ENCODE data around the gene SEMA3F.

Gene SEMA3F

GRCh38 chr3:50219285-50219684 is 64.2 kb downstream of the SEMA3F start:
- H3K79me2 ChIP-seq (ENCODE audit: control insufficient read depth, low read length), result no peaks in the 10 kb centered on the region
- TF ChIP-seq CTCF (IDR thresholded peaks at IDR 0.05; ENCODE audit: low read depth, low read length, poor library complexity, severe bottlenecking) (no peak), EZH2phosphoT487 (IDR thresholded peaks at IDR 0.05; ENCODE audit: borderline replicate concordance, low read length) (no peak)
- H3K4me3 ChIP-seq (ENCODE audit: low read length), result no peak overlapping the region
- H3K9me2 ChIP-seq (replicated peaks; ENCODE audit: control insufficient read depth, low read length), result no peaks in the 10 kb centered on the region
- no peaks in the 10 kb centered on the region for H3F3A ChIP-seq (ENCODE audit: control insufficient read depth, insufficient read depth)
- no peaks in the 10 kb centered on the region for H3K36me3 ChIP-seq (ENCODE audit: control insufficient read depth, low read length)
- H3K4me2 ChIP-seq (ENCODE audit: low read length), result no peak overlapping the region
- peaks cover 13% of the 10 kb centered on the region for H3K4me1 ChIP-seq (ENCODE audit: control insufficient read depth, low read length)
- peaks cover 2% of the 10 kb centered on the region; the same call in 1 of the 2 replicates for H3K27me3 ChIP-seq (ENCODE audit: control insufficient read depth, low read length)
- H3K9me3 ChIP-seq (ENCODE audit: control insufficient read depth, insufficient read depth, low read length), result no peaks in the 10 kb centered on the region
- H4K20me1 ChIP-seq (ENCODE audit: control insufficient read depth, insufficient read depth, low read depth, low read length), result no peaks in the 10 kb centered on the region
- no peak overlapping the region for H3K27ac ChIP-seq (ENCODE audit: low read depth, low read length)

- Histone ChIP-seq H3K9me2 (replicated peaks; ENCODE audit: control insufficient read depth, low read length) (no peaks in the 10 kb centered on the region), H3K4me1 (ENCODE audit: control insufficient read depth, low read length) (peaks cover 13% of the 10 kb centered on the region), H3F3A (ENCODE audit: control insufficient read depth, insufficient read depth) (no peaks in the 10 kb centered on the region), H3K4me2 (ENCODE audit: low read length) (no peak overlapping the region), H3K79me2 (ENCODE audit: control insufficient read depth, low read length) (no peaks in the 10 kb centered on the region), H3K27me3 (ENCODE audit: control insufficient read depth, low read length) (peaks cover 5% of the 10 kb centered on the region; the same call in 1 of the 2 replicates), H4K20me1 (ENCODE audit: control insufficient read depth, insufficient read depth, low read depth, low read length) (no peaks in the 10 kb centered on the region), H3K9me3 (ENCODE audit: control insufficient read depth, insufficient read depth, low read length) (no peaks in the 10 kb centered on the region), H3K36me3 (ENCODE audit: control insufficient read depth, low read length) (no peaks in the 10 kb centered on the region), H3K4me3 (ENCODE audit: low read length) (no peak overlapping the region), H3K27ac (ENCODE audit: low read depth, low read length) (no peak overlapping the region)
- TF ChIP-seq EZH2phosphoT487 (IDR thresholded peaks at IDR 0.05; ENCODE audit: borderline replicate concordance, low read length) (no peak), CTCF (IDR thresholded peaks at IDR 0.05; ENCODE audit: low read depth, low read length, poor library complexity, severe bottlenecking) (no peak)
Measured at GRCh38 chr3:50220109-50220508, 65.0 kb downstream of the SEMA3F start.

- Histone ChIP-seq H3K9me2 (replicated peaks; ENCODE audit: control insufficient read depth, low read length) (no peaks in the 10 kb centered on the region), H3K4me1 (ENCODE audit: control insufficient read depth, low read length) (peaks cover 17% of the 10 kb centered on the region), H3K36me3 (ENCODE audit: control insufficient read depth, low read length) (no peaks in the 10 kb centered on the region), H3K4me2 (ENCODE audit: low read length) (peak overlapping the region; percentile 50), H3K4me3 (ENCODE audit: low read length) (no peak overlapping the region), H4K20me1 (ENCODE audit: control insufficient read depth, insufficient read depth, low read depth, low read length) (no peaks in the 10 kb centered on the region), H3F3A (ENCODE audit: control insufficient read depth, insufficient read depth) (no peaks in the 10 kb centered on the region), H3K27ac (ENCODE audit: low read depth, low read length) (no peak overlapping the region), H3K79me2 (ENCODE audit: control insufficient read depth, low read length) (no peaks in the 10 kb centered on the region), H3K9me3 (ENCODE audit: control insufficient read depth, insufficient read depth, low read length) (no peaks in the 10 kb centered on the region), H3K27me3 (ENCODE audit: control insufficient read depth, low read length) (peaks cover 5% of the 10 kb centered on the region; the same call in 1 of the 2 replicates)
- TF ChIP-seq CTCF (IDR thresholded peaks at IDR 0.05; ENCODE audit: low read depth, low read length, poor library complexity, severe bottlenecking), result no peak
- no peak for TF ChIP-seq EZH2phosphoT487 (IDR thresholded peaks at IDR 0.05; ENCODE audit: borderline replicate concordance, low read length)
Measured at GRCh38 chr3:50221051-50221410, 65.9 kb downstream of the SEMA3F start.
